Skin of body (tissue), 2 donors: ENCODE results near the gene B4GALT4. TPM values are rescaled to one million over a fixed set of nuclear protein-coding genes. Genes with fewer than 3 reads are reported as not detected.
"Not testable (repeated sequence)": the region's sequence is repeated elsewhere in the genome, so short reads cannot be mapped to it uniquely, and the experiment has no call there.

Experiments used
- DNase-seq: peaks from one replicate; lab custom pipeline; 2025; lab: John Stamatoyannopoulos, UW
- total RNA-seq: library from RNA; depleted of rRNA; stranded (reverse); fragments of >200 nt; gene quantifications from one replicate; pipeline ENCODE4 v1.2.3, GENCODE V29; 2014

B4GALT4 gene
- total RNA-seq, 1 donor from 2014 or later: 16.6 TPM

- no peak for DNase-seq
Measured at GRCh38 chr3:119205209-119205608, 35.5 kb downstream of the B4GALT4 start.

GRCh38 chr3:119195911-119196310 lies 44.8 kb downstream of the B4GALT4 start:
- no peak for DNase-seq

GRCh38 chr3:119195151-119195476 lies 45.6 kb downstream of the B4GALT4 start:
- no peak for DNase-seq

GRCh38 chr3:119194237-119195150 lies 46.2 kb downstream of the B4GALT4 start:
- DNase-seq: no peak

- no peak for DNase-seq
Measured at GRCh38 chr3:119191800-119192199, 48.9 kb downstream of the B4GALT4 start.

- no peak for DNase-seq
Measured at GRCh38 chr3:119187266-119187665, 53.4 kb downstream of the B4GALT4 start.

- DNase-seq: no peak
Measured at GRCh38 chr3:119184796-119185570, 55.7 kb downstream of the B4GALT4 start.

- no peak for DNase-seq
Measured at GRCh38 chr3:119184111-119184510, 56.6 kb downstream of the B4GALT4 start.

GRCh38 chr3:119181765-119182164 lies 58.9 kb downstream of the B4GALT4 start:
- DNase-seq: no peak

GRCh38 chr3:119177321-119177720 lies 63.4 kb downstream of the B4GALT4 start:
- no peak for DNase-seq

GRCh38 chr3:119176778-119177177 lies 63.9 kb downstream of the B4GALT4 start:
- DNase-seq: no peak

- DNase-seq: no peak
Measured at GRCh38 chr3:119175872-119176756, 64.6 kb downstream of the B4GALT4 start.

GRCh38 chr3:119173325-119173724 lies 67.4 kb downstream of the B4GALT4 start, which contains the start of gene UPK1B:
Gene UPK1B, plus strand, starts transcription at chr3:119173598. Its CDS starts 13,144 bp downstream, at chr3:119186742.
- DNase-seq: no peak

- DNase-seq: no peak
Measured at GRCh38 chr3:119170821-119171220, 69.9 kb downstream of the B4GALT4 start.

- DNase-seq: not testable (repeated sequence)
Measured at GRCh38 chr3:119164745-119165144, 75.9 kb downstream of the B4GALT4 start.

Other genes with a start within 250 kb of the B4GALT4 start
- 1.6 TPM for gene IGSF11, start 206.0 kb downstream of the B4GALT4 start, total RNA-seq
- not detected for gene TEX55, start 94.7 kb downstream of the B4GALT4 start, total RNA-seq
- 0.59 TPM for gene UPK1B, start 67.3 kb downstream of the B4GALT4 start, total RNA-seq
- 13.8 TPM for gene ARHGAP31, start 53.5 kb upstream of the B4GALT4 start, total RNA-seq
- gene TMEM39A, start 222.7 kb upstream of the B4GALT4 start, total RNA-seq: 46.2 TPM
- 14.3 TPM for gene POGLUT1, start 228.1 kb upstream of the B4GALT4 start, total RNA-seq